ENCODE results near the gene ACBD6.

Gene ACBD6

DNA sequence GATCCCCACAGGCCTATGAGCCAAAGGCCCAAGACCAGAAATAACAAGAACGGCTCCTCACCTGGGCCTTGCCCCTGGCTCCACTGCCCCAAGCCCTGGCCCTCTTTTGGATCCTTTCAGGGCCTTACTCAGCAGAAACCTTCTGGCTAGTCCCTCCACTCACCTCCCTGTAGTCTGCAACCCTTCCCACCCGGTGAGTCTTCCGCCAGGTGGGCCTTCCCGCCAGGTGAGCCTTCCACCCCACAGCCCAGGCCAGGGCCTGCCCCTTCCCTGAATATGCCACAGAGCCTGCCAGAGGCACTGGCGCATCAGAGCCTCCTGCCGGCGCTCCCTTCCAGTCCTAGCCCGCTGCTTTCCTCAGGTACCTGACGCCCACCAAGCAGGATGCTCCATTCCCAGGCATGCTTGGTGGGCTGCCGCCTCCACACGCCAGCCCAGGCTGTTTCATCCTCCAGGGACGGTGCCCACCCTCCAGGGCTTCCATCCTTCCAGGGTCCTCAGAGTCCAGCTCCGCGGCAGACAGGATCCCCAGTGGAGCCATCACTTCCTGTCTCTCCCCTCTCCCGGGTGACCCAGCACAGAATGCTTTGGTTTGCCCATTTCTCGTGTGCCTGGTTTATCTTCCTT, 251.4 kb downstream of the ACBD6 start:
- Histone ChIP-seq H3K27ac (no peak overlapping the region), H3K4me3 (no peak overlapping the region)

DNA sequence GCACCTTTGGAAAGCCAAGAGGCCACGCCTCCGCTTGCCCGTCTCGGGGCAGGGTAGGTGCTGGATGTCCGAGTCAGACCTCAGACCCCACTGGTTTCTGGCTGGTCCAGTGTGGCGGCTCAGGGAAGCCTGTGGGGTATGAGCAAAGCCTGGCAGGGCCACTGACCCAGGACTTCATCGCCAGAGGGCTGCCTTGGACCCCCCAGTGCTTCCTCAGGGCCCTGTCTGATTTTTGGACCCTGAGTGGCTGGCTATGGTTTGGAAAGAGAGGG, 251.9 kb downstream of the ACBD6 start:
- Histone ChIP-seq H3K4me3 (no peak overlapping the region), H3K27ac (no peak overlapping the region)

- Histone ChIP-seq H3K27ac (no peak overlapping the region), H3K4me3 (no peak overlapping the region)
Observed at GRCh38 chr1:180249725-180250498, 252.5 kb downstream of the ACBD6 start.

DNA sequence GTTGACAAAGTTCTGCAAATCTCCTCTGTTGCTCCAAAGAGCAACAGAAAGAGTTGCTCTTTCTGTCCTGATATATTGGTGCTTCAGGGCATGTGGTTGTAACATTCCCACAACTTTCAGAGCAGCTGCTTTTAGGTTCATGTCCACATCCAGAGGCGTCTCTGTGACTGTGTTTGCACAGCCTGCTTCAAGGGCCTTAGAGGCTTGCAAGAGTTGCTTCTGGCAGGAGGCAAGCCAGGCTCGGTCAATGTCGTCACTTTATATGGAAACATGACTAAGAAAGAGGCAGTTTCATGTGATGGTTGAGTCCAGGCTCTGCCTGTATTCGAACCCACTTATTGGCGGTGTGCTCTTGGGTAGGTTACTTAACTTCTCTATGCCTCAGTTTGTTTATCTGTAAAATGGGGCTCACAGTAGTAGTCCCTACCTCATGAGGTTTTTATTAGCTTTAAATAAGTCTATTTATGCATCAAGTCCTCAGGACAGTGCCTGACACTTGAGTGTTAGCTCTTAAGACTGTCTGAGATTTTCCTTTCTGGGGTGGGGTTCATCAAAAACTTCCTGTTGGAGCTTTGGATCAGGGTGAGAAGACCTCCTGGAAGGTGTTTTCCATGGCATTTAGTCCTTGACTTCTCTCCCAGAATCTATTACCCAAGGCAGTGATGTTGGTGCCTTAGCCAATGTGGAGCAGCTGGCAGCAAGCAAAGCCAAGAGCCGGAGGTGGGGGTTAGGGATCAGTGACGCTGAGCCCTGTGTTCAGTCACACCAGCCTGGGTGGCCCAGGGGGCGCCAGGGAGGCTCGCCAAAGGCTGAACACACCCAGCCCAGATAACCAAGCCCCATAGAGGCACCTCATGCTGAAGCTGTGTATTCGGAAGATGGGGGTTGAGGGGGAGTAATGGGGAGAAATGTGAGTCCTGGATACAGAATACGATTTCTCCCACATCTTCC, 253.4 kb downstream of the ACBD6 start:
- Histone ChIP-seq H3K27ac (no peak overlapping the region), H3K4me3 (no peak overlapping the region)

- H3K4me3 ChIP-seq = no peak overlapping the region
- no peak overlapping the region for H3K27ac ChIP-seq
Observed at GRCh38 chr1:180248176-180248575, 254.2 kb downstream of the ACBD6 start.

DNA sequence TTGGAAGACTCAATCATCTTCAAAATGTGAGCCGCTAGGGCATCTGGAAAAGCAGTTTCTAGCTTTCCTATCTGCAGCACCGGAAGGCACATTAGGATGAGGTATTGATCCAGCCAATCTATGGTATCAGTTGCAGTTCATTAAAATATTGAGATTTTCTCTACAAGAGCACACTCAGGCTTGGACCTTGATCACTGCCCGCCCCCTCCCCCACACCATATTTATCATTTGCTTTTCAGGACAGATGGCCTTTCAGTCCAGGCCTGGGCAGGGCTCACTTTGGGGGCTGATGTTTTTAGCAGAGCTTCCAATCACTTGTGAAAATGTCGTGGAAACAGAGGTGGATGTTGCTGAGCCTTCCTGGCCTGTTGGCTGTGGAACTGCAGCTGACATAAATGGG, 254.8 kb downstream of the ACBD6 start:
- no peak overlapping the region for H3K27ac ChIP-seq

DNA sequence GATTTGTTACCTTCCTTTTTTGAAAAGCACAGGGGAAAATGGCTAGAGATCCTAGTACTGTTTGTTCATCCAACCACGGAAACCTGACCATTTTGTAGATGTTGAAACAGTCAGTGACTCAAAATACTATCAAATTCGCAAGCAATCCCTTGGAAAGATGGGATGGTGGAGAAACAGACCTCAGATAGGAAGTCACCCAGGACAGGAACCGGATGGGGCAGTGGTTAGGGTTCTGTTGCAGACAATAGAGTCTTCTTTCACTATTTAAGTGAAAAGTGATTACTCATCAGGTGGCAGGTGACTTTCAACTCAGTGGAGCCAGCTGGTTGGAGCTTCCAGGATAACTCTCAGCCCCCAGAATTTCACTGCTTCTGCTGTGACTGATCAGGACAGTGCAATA, 255.3 kb downstream of the ACBD6 start:
- H3K27ac ChIP-seq = no peak overlapping the region
- no peak overlapping the region for H3K4me3 ChIP-seq

More for the DNA sequence above, 254.8 kb downstream of the ACBD6 start:
- H3K4me3 ChIP-seq = no peak overlapping the region

DNA sequence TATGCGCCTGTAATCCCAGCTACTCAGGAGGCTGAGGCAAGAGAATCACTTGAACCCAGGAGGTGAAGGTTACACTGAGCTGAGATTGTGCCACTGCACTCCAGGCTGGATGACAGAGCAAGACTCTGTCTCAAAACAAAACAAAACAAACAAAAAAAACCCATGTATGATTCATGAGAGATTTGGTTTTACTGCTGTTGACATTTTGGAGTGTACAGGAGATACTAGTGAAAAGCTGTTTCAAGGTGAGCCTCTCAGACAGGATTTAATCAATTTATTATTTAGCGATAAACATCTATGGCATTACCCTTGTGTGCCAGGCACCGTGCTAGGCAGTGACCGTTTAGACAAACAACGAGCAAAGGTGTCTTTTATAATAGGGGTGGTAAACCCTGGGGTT, 255.8 kb downstream of the ACBD6 start:
- no peak overlapping the region for H3K27ac ChIP-seq
- no peak overlapping the region for H3K4me3 ChIP-seq

DNA sequence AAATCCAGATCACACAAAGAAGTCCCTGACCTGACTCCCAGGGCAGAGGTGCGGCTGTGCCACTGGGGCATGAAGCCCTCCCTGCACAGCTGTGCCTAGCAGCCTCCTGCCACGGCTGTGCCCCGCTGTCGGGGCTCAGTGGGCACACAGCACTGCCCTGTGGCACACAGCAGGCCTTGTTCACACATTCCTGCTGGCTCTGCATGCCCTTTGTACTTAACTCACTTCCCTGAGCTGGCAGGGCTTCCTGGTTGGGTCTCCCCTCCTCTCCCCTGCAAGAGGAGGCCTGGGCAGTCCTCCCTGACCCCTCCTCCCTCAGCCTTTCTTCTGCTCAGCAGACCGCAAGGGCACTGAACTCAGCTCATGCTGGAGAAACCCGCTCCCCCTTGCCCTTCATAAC, 257.5 kb downstream of the ACBD6 start:
- H3K4me3 ChIP-seq = no peak overlapping the region

GRCh38 chr1:180243517-180244221, 258.7 kb downstream of the ACBD6 start:
- no peak overlapping the region for H3K27ac ChIP-seq
- H3K4me3 ChIP-seq = no peak overlapping the region

More for the DNA sequence above, 257.5 kb downstream of the ACBD6 start:
- H3K27ac ChIP-seq = no peak overlapping the region

GRCh38 chr1:180241716-180242544, 260.4 kb downstream of the ACBD6 start:
- H3K4me3 ChIP-seq = no peak overlapping the region
- no peak overlapping the region for H3K27ac ChIP-seq

- H3K27ac ChIP-seq = no peak overlapping the region
- H3K4me3 ChIP-seq = no peak overlapping the region
Observed at GRCh38 chr1:180239145-180240096, 263.0 kb downstream of the ACBD6 start.

- Histone ChIP-seq H3K4me3 (no peak overlapping the region), H3K27ac (no peak overlapping the region)
Observed at GRCh38 chr1:180238675-180239074, 263.7 kb downstream of the ACBD6 start.

All from skin epidermis (tissue), 12 donors.